Esophagus muscularis mucosa (tissue), 4 donors: Measurements from ENCODE around the gene HACD2.

Experiments
- CTCF ChIP-seq, 3 experiments: fragments of 200-600 bp in 2 of 3; fragments of 450-650 bp in 1 of 3; sonication (generic) in 2 of 3; IDR thresholded peaks; one replicate each; pipeline ENCODE4 v1.5.1; 2017 to 2019; ENCODE audit warnings: antibody characterized with exemption in 3 of 3, mild to moderate bottlenecking in 2 of 3, moderate library complexity in 1 of 3
- EP300 ChIP-seq: sonication (generic); formaldehyde crosslinking; IDR thresholded peaks from one replicate; pipeline ENCODE4 v1.6.1; 2017; ENCODE audit warnings: antibody characterized with exemption
- POLR2A ChIP-seq: fragments of 450-650 bp; IDR thresholded peaks from one replicate; pipeline ENCODE4 v1.6.1; 2017; ENCODE audit warnings: antibody characterized with exemption, moderate library complexity, mild to moderate bottlenecking, low read depth
- POLR2AphosphoS5 ChIP-seq, 2 donors: sonication (generic); formaldehyde crosslinking; IDR thresholded peaks; one replicate each; pipeline ENCODE4 v1.6.1; 2017; ENCODE audit warnings: antibody characterized with exemption in 2 of 2

DNA sequence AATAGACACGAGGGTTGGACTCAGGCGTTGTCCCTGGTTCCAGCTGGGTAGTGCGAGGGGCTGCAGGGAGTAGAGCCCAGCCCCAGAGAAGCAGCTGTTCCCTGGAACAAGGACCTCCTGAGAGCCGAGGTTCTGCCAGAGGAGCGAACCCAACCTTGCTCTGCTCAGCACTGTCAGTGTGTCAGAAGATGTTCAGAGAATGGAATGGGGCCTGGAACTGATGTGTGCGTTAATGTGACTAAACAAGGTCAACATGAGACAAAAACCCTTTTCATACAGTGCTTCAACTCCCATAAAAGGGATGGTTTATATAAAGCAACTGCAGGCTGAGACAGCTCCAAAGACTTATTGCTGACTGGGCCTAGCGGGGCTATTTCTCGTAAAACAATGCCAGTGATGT lies 35.5 kb upstream of the HACD2 start:
- TF ChIP-seq CTCF (IDR thresholded peaks at IDR 0.05) (no peak), POLR2A (peak; percentile 71), POLR2AphosphoS5 (IDR thresholded peaks at IDR 0.05) (peak; percentile 97 to 99), EP300 (peak; percentile 67)
